PC-3 (cell line): ENCODE measurements around the gene BICDL2. TPM values are rescaled to one million over a fixed set of nuclear protein-coding genes. Genes with fewer than 3 reads are reported as not detected.
"Not testable (repeated sequence)": the region's sequence is repeated elsewhere in the genome, so short reads cannot be mapped to it uniquely, and the experiment has no call there.

ENCODE experiments used
- ATAC-seq: fragments of 200-7000 bp; cut with Tn5 transposase; 2 replicates; pipeline ENCODE4 v1.9.1; 2020; ENCODE audit warnings: mild to moderate bottlenecking, moderate library complexity
- BruUV-seq: library from RNA; stranded (reverse); fragments of 400-500 nt; replicated peaks from 2 replicates; lab custom pipeline; 2021; lab: Mats Ljungman, UMichigan
- CTCF ChIA-PET: fragments of 300-600 bp; sonication (Branson Sonifier 250); formaldehyde crosslinking; loops from one replicate; lab custom pipeline; 2022; ENCODE audit warnings: antibody characterized with exemption; lab: Charles Lee
- POLR2A ChIA-PET: fragments of 300-600 bp; sonication (Branson Sonifier 250); formaldehyde crosslinking; loops from one replicate; lab custom pipeline; 2022; ENCODE audit warnings: antibody characterized with exemption; ENCODE audit not compliant: unreplicated experiment; lab: Charles Lee
- DNase-seq: peaks from one replicate; pipeline ENCODE4 v3.0.0-alpha.2; 2015
- H2AFZ ChIP-seq: fragments of 300-600 bp; sonication (generic); 2 replicates; pipeline ENCODE4 v1.6.0; 2016; ENCODE audit warnings: antibody characterized with exemption, low read length
- H3F3A ChIP-seq: fragments of 300-600 bp; sonication (generic); one replicate; pipeline ENCODE4 v1.6.0; 2017; ENCODE audit warnings: antibody characterized with exemption, low read length, control low read depth, mild to moderate bottlenecking; ENCODE audit not compliant: unreplicated experiment
- H3K27ac ChIP-seq: fragments of 300-600 bp; sonication (generic); 2 replicates; pipeline ENCODE4 v1.5.1; 2016; ENCODE audit warnings: mild to moderate bottlenecking, low read length
- H3K27me3 ChIP-seq: fragments of 300-600 bp; sonication (generic); 2 replicates; pipeline ENCODE4 v1.6.1; 2016; ENCODE audit warnings: low read length, mixed read lengths
- H3K36me3 ChIP-seq: fragments of 300-600 bp; sonication (generic); 2 replicates; pipeline ENCODE4 v1.6.1; 2016; ENCODE audit warnings: low read depth, mixed run types, low read length, mixed read lengths
- H3K4me1 ChIP-seq: fragments of 300-600 bp; sonication (generic); 2 replicates; pipeline ENCODE4 v1.5.1; 2016; ENCODE audit warnings: low read length; ENCODE audit not compliant: insufficient read depth
- H3K4me2 ChIP-seq: fragments of 300-600 bp; sonication (generic); 2 replicates; pipeline ENCODE4 v1.6.0; 2016; ENCODE audit warnings: low read length
- H3K4me3 ChIP-seq: fragments of 300-600 bp; sonication (generic); 2 replicates; pipeline ENCODE4 v1.5.1; 2016; ENCODE audit warnings: mild to moderate bottlenecking, low read length, mixed read lengths
- H3K79me2 ChIP-seq: fragments of 300-600 bp; sonication (generic); 2 replicates; pipeline ENCODE4 v1.6.1; 2017; ENCODE audit warnings: low read length, mixed read lengths
- H3K9ac ChIP-seq: fragments of 300-600 bp; sonication (generic); 2 replicates; pipeline ENCODE4 v1.6.0; 2016; ENCODE audit warnings: mild to moderate bottlenecking, low read length
- H3K9me2 ChIP-seq: fragments of 300-600 bp; sonication (generic); replicated peaks from 2 replicates; pipeline ENCODE4 v1.6.1; 2016; ENCODE audit warnings: mixed run types, low read length, mixed read lengths
- H3K9me3 ChIP-seq: fragments of 300-600 bp; sonication (generic); 2 replicates; pipeline ENCODE4 v1.6.1; 2016; ENCODE audit warnings: low read length, mixed read lengths
- H4K20me1 ChIP-seq: fragments of 300-600 bp; sonication (generic); 2 replicates; pipeline ENCODE4 v1.6.1; 2016; ENCODE audit warnings: low read length, mixed read lengths
- CTCF ChIP-seq: fragments of 300-600 bp; sonication (generic); conservative IDR thresholded peaks from 2 replicates; pipeline ENCODE4 v1.5.1; 2017; ENCODE audit warnings: antibody characterized with exemption, low read depth, mild to moderate bottlenecking, low read length
- EZH2 ChIP-seq: fragments of 300-600 bp; sonication (generic); IDR thresholded peaks from one replicate; pipeline ENCODE4 v1.6.1; 2017; ENCODE audit warnings: antibody characterized with exemption, mild to moderate bottlenecking, low read length; ENCODE audit not compliant: unreplicated experiment
- EZH2phosphoT487 ChIP-seq: fragments of 300-600 bp; sonication (generic); IDR thresholded peaks from 2 replicates; pipeline ENCODE4 v1.6.1; 2018; ENCODE audit warnings: mild to moderate bottlenecking, antibody characterized with exemption, low read length, borderline replicate concordance
- intact Hi-C: fragments of 100-400 bp; cut with micrococcal nuclease; formaldehyde crosslinking; loops from 2 replicates; pipeline ENCODE4 v1.9.0; 2023
- total RNA-seq: library from RNA; depleted of rRNA; stranded (reverse); fragments of >200 nt; gene quantifications from 2 replicates; pipeline ENCODE4 v1.2.3, GENCODE V29; 2014

BICDL2 gene
- total RNA-seq, 1 experiment from 2014 or later, result 16.3 TPM

GRCh38 chr16:3084969-3085670 lies 48.4 kb upstream of the BICDL2 start:
- TF ChIP-seq EZH2phosphoT487 (no peak), EZH2 (no peak), CTCF (no peak)
- no peak for ATAC-seq
- ChIA-PET CTCF (no interaction called here), POLR2A (no interaction called here)
- Histone ChIP-seq H3F3A (no peaks in the 10 kb centered on the region), H3K36me3 (no peaks in the 10 kb centered on the region), H3K4me2 (no peak overlapping the region), H3K4me3 (no peak overlapping the region), H3K27ac (no peak overlapping the region), H3K9ac (no peak overlapping the region), H4K20me1 (no peaks in the 10 kb centered on the region), H3K9me3 (no peaks in the 10 kb centered on the region), H2AFZ (no peak overlapping the region), H3K27me3 (no peaks in the 10 kb centered on the region), H3K79me2 (no peaks in the 10 kb centered on the region), H3K9me2 (no peaks in the 10 kb centered on the region), H3K4me1 (no peaks in the 10 kb centered on the region)
- intact Hi-C loops, result no loop called here
- DNase-seq, result no peak
- BruUV-seq, result no TSS peak

GRCh38 chr16:3084491-3084890 lies 47.7 kb upstream of the BICDL2 start:
- ChIA-PET POLR2A (no interaction called here), CTCF (no interaction called here)
- no peaks in the 10 kb centered on the region for H4K20me1 ChIP-seq
- H3F3A ChIP-seq, result no peaks in the 10 kb centered on the region
- BruUV-seq, result no TSS peak
- DNase-seq (no peak), ATAC-seq (no peak)
- no peak overlapping the region for H3K9ac ChIP-seq
- no peak for TF ChIP-seq CTCF
- no peak for TF ChIP-seq EZH2phosphoT487
- TF ChIP-seq EZH2, result no peak
- no peaks in the 10 kb centered on the region for H3K9me3 ChIP-seq
- H2AFZ ChIP-seq, result no peak overlapping the region
- H3K4me1 ChIP-seq, result no peaks in the 10 kb centered on the region
- no peaks in the 10 kb centered on the region for H3K9me2 ChIP-seq
- no peak overlapping the region for H3K4me3 ChIP-seq
- H3K79me2 ChIP-seq, result no peaks in the 10 kb centered on the region
- no peak overlapping the region for H3K4me2 ChIP-seq
- intact Hi-C loops, result no loop called here
- H3K27ac ChIP-seq, result no peak overlapping the region
- no peaks in the 10 kb centered on the region for H3K27me3 ChIP-seq
- no peaks in the 10 kb centered on the region for H3K36me3 ChIP-seq

- H3K36me3 ChIP-seq, ATAC-seq, DNase-seq, POLR2A ChIA-PET, H3K9ac ChIP-seq, H3K79me2 ChIP-seq, intact Hi-C loops, H3K27ac ChIP-seq, CTCF ChIA-PET, H3K9me3 ChIP-seq, H3K4me2 ChIP-seq, H4K20me1 ChIP-seq, H3K27me3 ChIP-seq, H3K9me2 ChIP-seq, H3K4me3 ChIP-seq, BruUV-seq, H2AFZ ChIP-seq, H3F3A ChIP-seq, H3K4me1 ChIP-seq: not testable (repeated sequence)
These were observed 46.7 kb upstream of the BICDL2 start for GRCh38 chr16:3083408-3083807.

DNA sequence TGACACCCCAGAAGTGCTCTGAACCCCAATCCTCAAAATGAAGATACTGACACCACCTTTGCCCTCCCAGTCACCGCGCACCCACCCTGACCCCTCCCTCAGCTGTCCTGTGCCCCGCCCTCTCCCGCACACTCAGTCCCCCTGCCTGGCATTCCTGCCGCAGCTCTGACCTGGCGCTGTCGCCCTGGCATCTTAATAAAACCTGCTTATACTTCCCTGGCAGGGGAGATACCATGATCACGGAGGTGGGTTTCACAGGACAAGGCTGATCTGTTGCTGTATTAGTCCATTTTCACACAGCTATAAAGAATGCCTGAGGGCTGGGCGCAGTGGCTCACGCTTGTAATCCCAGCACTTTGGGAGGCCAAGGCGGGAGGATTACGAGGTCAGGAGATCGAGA lies 45.2 kb upstream of the BICDL2 start:
- ATAC-seq, intact Hi-C loops, H3K79me2 ChIP-seq, H4K20me1 ChIP-seq, H3K9me2 ChIP-seq, H3K4me3 ChIP-seq, H3K27me3 ChIP-seq, H3K4me1 ChIP-seq, BruUV-seq, H3K9ac ChIP-seq, H2AFZ ChIP-seq, H3K36me3 ChIP-seq, H3K9me3 ChIP-seq, H3K4me2 ChIP-seq, H3F3A ChIP-seq, H3K27ac ChIP-seq, POLR2A ChIA-PET, DNase-seq: not testable (repeated sequence)
- CTCF ChIA-PET, result interaction anchor here (0.6 kb wide), 1 partner anchor 185 kb away, joined by 3 read pairs; no protein-coding TSS in a partner anchor
